ENCODE data around the gene YBX2.

Gene YBX2

DNA sequence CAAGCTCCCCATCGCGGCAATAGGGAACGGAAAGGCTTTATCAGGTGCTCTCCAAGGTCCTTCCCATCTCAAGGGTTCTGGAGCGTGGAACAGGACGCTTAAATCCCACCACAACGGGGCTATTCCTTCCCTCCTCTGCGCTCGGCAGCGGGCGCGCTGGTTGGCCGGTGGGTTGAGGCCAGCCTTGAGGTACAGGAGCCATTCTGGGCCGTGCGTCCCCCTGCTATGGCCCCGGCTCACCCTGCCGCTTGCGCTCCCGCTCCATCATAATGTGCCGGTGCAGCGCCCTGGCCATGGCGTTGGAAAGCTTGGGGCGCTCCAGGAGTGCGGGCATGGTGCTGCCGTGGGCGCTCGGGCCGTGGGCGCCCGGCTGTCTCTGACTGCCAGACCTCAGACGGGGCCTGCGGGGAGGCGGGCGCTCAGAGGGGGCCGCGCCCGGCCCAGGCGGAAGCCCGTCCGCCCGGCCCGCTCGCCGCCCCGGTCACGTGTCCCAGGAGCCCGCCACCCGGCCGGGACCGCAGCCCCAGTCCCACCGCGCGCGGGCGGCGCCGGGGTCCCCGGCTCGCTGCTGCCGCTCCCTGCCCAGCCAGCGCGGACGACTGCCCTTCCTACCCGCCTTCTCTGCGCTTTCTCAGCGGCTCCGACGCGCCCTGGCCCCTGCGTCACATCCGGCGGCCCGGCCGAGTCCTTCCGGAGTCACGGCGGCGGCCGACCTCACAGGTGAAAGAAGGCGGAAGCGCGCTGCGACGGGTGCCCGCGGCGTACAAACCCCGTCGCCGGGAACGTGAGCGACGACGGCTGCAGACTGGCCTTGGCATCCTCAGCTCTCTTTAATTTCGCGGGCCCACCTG lies 20.5 kb upstream of the YBX2 start, which contains the start of gene GPS2 (continued):
- TF ChIP-seq, protein P1, sequence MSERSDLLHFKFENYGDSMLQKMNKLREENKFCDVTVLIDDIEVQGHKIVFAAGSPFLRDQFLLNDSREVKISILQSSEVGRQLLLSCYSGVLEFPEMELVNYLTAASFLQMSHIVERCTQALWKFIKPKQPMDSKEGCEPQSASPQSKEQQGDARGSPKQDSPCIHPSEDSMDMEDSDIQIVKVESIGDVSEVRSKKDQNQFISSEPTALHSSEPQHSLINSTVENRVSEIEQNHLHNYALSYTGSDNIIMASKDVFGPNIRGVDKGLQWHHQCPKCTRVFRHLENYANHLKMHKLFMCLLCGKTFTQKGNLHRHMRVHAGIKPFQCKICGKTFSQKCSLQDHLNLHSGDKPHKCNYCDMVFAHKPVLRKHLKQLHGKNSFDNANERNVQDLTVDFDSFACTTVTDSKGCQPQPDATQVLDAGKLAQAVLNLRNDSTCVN (tag by site-specific recombination; optimal IDR thresholded peaks at IDR 0.05) = peak; percentile 97
- TF ChIP-seq, protein P2, sequence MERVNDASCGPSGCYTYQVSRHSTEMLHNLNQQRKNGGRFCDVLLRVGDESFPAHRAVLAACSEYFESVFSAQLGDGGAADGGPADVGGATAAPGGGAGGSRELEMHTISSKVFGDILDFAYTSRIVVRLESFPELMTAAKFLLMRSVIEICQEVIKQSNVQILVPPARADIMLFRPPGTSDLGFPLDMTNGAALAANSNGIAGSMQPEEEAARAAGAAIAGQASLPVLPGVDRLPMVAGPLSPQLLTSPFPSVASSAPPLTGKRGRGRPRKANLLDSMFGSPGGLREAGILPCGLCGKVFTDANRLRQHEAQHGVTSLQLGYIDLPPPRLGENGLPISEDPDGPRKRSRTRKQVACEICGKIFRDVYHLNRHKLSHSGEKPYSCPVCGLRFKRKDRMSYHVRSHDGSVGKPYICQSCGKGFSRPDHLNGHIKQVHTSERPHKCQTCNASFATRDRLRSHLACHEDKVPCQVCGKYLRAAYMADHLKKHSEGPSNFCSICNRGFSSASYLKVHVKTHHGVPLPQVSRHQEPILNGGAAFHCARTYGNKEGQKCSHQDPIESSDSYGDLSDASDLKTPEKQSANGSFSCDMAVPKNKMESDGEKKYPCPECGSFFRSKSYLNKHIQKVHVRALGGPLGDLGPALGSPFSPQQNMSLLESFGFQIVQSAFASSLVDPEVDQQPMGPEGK (tag by site-specific recombination; IDR thresholded peaks at IDR 0.05) = peak; percentile 50; the same call in 1 of the 2 replicates
- TF ChIP-seq, protein P3, sequence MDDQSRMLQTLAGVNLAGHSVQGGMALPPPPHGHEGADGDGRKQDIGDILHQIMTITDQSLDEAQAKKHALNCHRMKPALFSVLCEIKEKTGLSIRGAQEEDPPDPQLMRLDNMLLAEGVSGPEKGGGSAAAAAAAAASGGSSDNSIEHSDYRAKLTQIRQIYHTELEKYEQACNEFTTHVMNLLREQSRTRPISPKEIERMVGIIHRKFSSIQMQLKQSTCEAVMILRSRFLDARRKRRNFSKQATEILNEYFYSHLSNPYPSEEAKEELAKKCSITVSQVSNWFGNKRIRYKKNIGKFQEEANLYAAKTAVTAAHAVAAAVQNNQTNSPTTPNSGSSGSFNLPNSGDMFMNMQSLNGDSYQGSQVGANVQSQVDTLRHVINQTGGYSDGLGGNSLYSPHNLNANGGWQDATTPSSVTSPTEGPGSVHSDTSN (CRISPR knock-in tag; IDR thresholded peaks at IDR 0.05) = peak; percentile 55; the same call in 1 of the 2 replicates
- peak; percentile 67 for TF ChIP-seq SCRT2 (tag by site-specific recombination; IDR thresholded peaks at IDR 0.05)
- TF ChIP-seq ZNF138 (tag by site-specific recombination; IDR thresholded peaks at IDR 0.05; ENCODE audit: borderline replicate concordance) = no peak
- TF ChIP-seq, protein P4, sequence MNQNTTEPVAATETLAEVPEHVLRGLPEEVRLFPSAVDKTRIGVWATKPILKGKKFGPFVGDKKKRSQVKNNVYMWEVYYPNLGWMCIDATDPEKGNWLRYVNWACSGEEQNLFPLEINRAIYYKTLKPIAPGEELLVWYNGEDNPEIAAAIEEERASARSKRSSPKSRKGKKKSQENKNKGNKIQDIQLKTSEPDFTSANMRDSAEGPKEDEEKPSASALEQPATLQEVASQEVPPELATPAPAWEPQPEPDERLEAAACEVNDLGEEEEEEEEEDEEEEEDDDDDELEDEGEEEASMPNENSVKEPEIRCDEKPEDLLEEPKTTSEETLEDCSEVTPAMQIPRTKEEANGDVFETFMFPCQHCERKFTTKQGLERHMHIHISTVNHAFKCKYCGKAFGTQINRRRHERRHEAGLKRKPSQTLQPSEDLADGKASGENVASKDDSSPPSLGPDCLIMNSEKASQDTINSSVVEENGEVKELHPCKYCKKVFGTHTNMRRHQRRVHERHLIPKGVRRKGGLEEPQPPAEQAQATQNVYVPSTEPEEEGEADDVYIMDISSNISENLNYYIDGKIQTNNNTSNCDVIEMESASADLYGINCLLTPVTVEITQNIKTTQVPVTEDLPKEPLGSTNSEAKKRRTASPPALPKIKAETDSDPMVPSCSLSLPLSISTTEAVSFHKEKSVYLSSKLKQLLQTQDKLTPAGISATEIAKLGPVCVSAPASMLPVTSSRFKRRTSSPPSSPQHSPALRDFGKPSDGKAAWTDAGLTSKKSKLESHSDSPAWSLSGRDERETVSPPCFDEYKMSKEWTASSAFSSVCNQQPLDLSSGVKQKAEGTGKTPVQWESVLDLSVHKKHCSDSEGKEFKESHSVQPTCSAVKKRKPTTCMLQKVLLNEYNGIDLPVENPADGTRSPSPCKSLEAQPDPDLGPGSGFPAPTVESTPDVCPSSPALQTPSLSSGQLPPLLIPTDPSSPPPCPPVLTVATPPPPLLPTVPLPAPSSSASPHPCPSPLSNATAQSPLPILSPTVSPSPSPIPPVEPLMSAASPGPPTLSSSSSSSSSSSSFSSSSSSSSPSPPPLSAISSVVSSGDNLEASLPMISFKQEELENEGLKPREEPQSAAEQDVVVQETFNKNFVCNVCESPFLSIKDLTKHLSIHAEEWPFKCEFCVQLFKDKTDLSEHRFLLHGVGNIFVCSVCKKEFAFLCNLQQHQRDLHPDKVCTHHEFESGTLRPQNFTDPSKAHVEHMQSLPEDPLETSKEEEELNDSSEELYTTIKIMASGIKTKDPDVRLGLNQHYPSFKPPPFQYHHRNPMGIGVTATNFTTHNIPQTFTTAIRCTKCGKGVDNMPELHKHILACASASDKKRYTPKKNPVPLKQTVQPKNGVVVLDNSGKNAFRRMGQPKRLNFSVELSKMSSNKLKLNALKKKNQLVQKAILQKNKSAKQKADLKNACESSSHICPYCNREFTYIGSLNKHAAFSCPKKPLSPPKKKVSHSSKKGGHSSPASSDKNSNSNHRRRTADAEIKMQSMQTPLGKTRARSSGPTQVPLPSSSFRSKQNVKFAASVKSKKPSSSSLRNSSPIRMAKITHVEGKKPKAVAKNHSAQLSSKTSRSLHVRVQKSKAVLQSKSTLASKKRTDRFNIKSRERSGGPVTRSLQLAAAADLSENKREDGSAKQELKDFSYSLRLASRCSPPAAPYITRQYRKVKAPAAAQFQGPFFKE (tag by site-specific recombination; IDR thresholded peaks at IDR 0.05; ENCODE audit: borderline replicate concordance) = no peak
- no peak for TF ChIP-seq ZNF433 (tag by site-specific recombination; IDR thresholded peaks at IDR 0.05; ENCODE audit: low read depth)
- TF ChIP-seq SP7 (tag by site-specific recombination; IDR thresholded peaks at IDR 0.05) = peak; percentile 52
- TF ChIP-seq ZSCAN30 (tag by site-specific recombination; IDR thresholded peaks at IDR 0.05) = peak; percentile 61; the same call in 1 of the 2 replicates
- TF ChIP-seq, protein P5, sequence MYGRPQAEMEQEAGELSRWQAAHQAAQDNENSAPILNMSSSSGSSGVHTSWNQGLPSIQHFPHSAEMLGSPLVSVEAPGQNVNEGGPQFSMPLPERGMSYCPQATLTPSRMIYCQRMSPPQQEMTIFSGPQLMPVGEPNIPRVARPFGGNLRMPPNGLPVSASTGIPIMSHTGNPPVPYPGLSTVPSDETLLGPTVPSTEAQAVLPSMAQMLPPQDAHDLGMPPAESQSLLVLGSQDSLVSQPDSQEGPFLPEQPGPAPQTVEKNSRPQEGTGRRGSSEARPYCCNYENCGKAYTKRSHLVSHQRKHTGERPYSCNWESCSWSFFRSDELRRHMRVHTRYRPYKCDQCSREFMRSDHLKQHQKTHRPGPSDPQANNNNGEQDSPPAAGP (tag by site-specific recombination; IDR thresholded peaks at IDR 0.05) = peak; percentile 62; the same call in 1 of the 2 replicates
- TF ChIP-seq SETDB1 (IDR thresholded peaks at IDR 0.05; ENCODE audit: insufficient read length, low read length) = no peak
- TF ChIP-seq, protein P6, sequence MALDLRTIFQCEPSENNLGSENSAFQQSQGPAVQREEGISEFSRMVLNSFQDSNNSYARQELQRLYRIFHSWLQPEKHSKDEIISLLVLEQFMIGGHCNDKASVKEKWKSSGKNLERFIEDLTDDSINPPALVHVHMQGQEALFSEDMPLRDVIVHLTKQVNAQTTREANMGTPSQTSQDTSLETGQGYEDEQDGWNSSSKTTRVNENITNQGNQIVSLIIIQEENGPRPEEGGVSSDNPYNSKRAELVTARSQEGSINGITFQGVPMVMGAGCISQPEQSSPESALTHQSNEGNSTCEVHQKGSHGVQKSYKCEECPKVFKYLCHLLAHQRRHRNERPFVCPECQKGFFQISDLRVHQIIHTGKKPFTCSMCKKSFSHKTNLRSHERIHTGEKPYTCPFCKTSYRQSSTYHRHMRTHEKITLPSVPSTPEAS (tag by site-specific recombination; IDR thresholded peaks at IDR 0.05) = no peak
- peak; percentile 58 for TF ChIP-seq YY1 (tag by site-specific recombination; IDR thresholded peaks at IDR 0.05)
- TF ChIP-seq ZNF114 (tag by site-specific recombination; IDR thresholded peaks at IDR 0.05) = no peak
- TF ChIP-seq, protein P7, sequence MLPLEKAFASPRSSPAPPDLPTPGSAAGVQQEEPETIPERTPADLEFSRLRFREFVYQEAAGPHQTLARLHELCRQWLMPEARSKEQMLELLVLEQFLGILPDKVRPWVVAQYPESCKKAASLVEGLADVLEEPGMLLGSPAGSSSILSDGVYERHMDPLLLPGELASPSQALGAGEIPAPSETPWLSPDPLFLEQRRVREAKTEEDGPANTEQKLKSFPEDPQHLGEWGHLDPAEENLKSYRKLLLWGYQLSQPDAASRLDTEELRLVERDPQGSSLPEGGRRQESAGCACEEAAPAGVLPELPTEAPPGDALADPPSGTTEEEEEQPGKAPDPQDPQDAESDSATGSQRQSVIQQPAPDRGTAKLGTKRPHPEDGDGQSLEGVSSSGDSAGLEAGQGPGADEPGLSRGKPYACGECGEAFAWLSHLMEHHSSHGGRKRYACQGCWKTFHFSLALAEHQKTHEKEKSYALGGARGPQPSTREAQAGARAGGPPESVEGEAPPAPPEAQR (tag by site-specific recombination; IDR thresholded peaks at IDR 0.05) = no peak
- peak; percentile 0; the same call in 1 of the 2 replicates for TF ChIP-seq ZBTB48 (tag by site-specific recombination; IDR thresholded peaks at IDR 0.05)
- peak; percentile 28; the same call in 1 of the 2 replicates for TF ChIP-seq KLF16 (tag by site-specific recombination; IDR thresholded peaks at IDR 0.05)
- TF ChIP-seq ZNF514 (tag by site-specific recombination; IDR thresholded peaks at IDR 0.05) = no peak
- no peak for TF ChIP-seq GLI2 (tag by site-specific recombination; IDR thresholded peaks at IDR 0.05; ENCODE audit: borderline replicate concordance, low read depth)
- TF ChIP-seq PRDM1 (tag by site-specific recombination; IDR thresholded peaks at IDR 0.05) = no peak
- TF ChIP-seq, protein P8, sequence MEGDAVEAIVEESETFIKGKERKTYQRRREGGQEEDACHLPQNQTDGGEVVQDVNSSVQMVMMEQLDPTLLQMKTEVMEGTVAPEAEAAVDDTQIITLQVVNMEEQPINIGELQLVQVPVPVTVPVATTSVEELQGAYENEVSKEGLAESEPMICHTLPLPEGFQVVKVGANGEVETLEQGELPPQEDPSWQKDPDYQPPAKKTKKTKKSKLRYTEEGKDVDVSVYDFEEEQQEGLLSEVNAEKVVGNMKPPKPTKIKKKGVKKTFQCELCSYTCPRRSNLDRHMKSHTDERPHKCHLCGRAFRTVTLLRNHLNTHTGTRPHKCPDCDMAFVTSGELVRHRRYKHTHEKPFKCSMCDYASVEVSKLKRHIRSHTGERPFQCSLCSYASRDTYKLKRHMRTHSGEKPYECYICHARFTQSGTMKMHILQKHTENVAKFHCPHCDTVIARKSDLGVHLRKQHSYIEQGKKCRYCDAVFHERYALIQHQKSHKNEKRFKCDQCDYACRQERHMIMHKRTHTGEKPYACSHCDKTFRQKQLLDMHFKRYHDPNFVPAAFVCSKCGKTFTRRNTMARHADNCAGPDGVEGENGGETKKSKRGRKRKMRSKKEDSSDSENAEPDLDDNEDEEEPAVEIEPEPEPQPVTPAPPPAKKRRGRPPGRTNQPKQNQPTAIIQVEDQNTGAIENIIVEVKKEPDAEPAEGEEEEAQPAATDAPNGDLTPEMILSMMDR (tag by site-specific recombination; IDR thresholded peaks at IDR 0.05) = no peak; the same call in 1 of the 2 replicates

All from HEK293 (cell line).